HEK293T (cell line): ENCODE results near the gene KRTAP10-9.

Experiments used
- CTCF ChIA-PET: fragments of 350-600 bp; formaldehyde crosslinking; extraction: SDS; loops from one replicate; lab custom pipeline; 2021; ENCODE audit warnings: antibody characterized with exemption, inconsistent platforms; lab: Yijun Ruan, JAX
- POLR2A ChIA-PET: fragments of 350-600 bp; formaldehyde crosslinking; extraction: SDS; loops from one replicate; lab custom pipeline; 2020; ENCODE audit warnings: antibody characterized with exemption, inconsistent platforms; lab: Yijun Ruan, JAX
- DNase-seq: peaks from one replicate; pipeline ENCODE4 v3.0.0; 2012; ENCODE audit warnings: mixed read lengths; ENCODE audit errors: extremely low spot score
- ARNT ChIP-seq: fragments of 450-650 bp; IDR thresholded peaks from 2 replicates; pipeline ENCODE4 v1.6.1; 2017; ENCODE audit warnings: mild to moderate bottlenecking
- BHLHE40 ChIP-seq: fragments of 450-650 bp; IDR thresholded peaks from 2 replicates; pipeline ENCODE4 v1.6.1; 2016; ENCODE audit warnings: mild to moderate bottlenecking, moderate library complexity, borderline replicate concordance
- CTBP1 ChIP-seq: fragments of 450-650 bp; IDR thresholded peaks from 2 replicates; pipeline ENCODE4 v1.6.1; 2016; ENCODE audit warnings: borderline replicate concordance
- ELF4 ChIP-seq: fragments of 450-650 bp; IDR thresholded peaks from 2 replicates; pipeline ENCODE4 v1.6.1; 2017; ENCODE audit warnings: antibody characterized with exemption
- FOXA1 ChIP-seq: fragments of 450-650 bp; IDR thresholded peaks from 2 replicates; pipeline ENCODE4 v1.6.1; 2016; ENCODE audit warnings: mild to moderate bottlenecking
- FOXK2 ChIP-seq: fragments of 450-650 bp; IDR thresholded peaks from 2 replicates; pipeline ENCODE4 v1.6.1; 2016; ENCODE audit warnings: mild to moderate bottlenecking
- FOXM1 ChIP-seq: fragments of 450-650 bp; IDR thresholded peaks from 2 replicates; pipeline ENCODE4 v1.6.1; 2017; ENCODE audit warnings: mild to moderate bottlenecking, borderline replicate concordance
- HDGF ChIP-seq: fragments of 450-650 bp; IDR thresholded peaks from 2 replicates; pipeline ENCODE4 v1.6.1; 2017; ENCODE audit warnings: antibody characterized with exemption, borderline replicate concordance
- L3MBTL2 ChIP-seq: fragments of 450-650 bp; conservative IDR thresholded peaks from 2 replicates; pipeline ENCODE4 v1.6.1; 2016; ENCODE audit warnings: mild to moderate bottlenecking
- LEF1 ChIP-seq: fragments of 450-650 bp; IDR thresholded peaks from 2 replicates; pipeline ENCODE4 v1.6.1; 2017; ENCODE audit warnings: mild to moderate bottlenecking, borderline replicate concordance
- NFRKB ChIP-seq: fragments of 450-650 bp; IDR thresholded peaks from 2 replicates; pipeline ENCODE4 v1.6.1; 2016; ENCODE audit warnings: mild to moderate bottlenecking, moderate library complexity
- PKNOX1 ChIP-seq: fragments of 450-650 bp; IDR thresholded peaks from 2 replicates; pipeline ENCODE4 v1.6.1; 2016
- SP1 ChIP-seq: fragments of 450-650 bp; IDR thresholded peaks from 2 replicates; pipeline ENCODE4 v1.6.1; 2017
- SUZ12 ChIP-seq: fragments of 450-650 bp; IDR thresholded peaks from 2 replicates; pipeline ENCODE4 v1.6.1; 2016; ENCODE audit warnings: mild to moderate bottlenecking
- TARDBP ChIP-seq: fragments of 450-650 bp; IDR thresholded peaks from 2 replicates; pipeline ENCODE4 v1.6.1; 2016
- ZNF384 ChIP-seq: fragments of 450-650 bp; IDR thresholded peaks from 2 replicates; pipeline ENCODE4 v1.6.1; 2016

Gene KRTAP10-9

GRCh38 chr21:44650265-44650972 lies 23.5 kb downstream of the KRTAP10-9 start:
- TF ChIP-seq HDGF, result no peak
- TF ChIP-seq FOXA1, result no peak
- no peak for TF ChIP-seq FOXK2
- no peak for TF ChIP-seq FOXM1
- no peak for TF ChIP-seq CTBP1
- TF ChIP-seq ARNT, result no peak
- TF ChIP-seq BHLHE40, result no peak
- TF ChIP-seq ELF4, result no peak
- TF ChIP-seq ZNF384, result no peak
- TF ChIP-seq PKNOX1, result no peak
- TF ChIP-seq LEF1, result no peak
- TF ChIP-seq TARDBP, result no peak
- no peak for TF ChIP-seq NFRKB
- no peak for TF ChIP-seq SP1
- TF ChIP-seq SUZ12, result no peak
- no peak for TF ChIP-seq L3MBTL2
- ChIA-PET POLR2A (no interaction called here), CTCF (no interaction called here)
- DNase-seq, result no peak

DNA sequence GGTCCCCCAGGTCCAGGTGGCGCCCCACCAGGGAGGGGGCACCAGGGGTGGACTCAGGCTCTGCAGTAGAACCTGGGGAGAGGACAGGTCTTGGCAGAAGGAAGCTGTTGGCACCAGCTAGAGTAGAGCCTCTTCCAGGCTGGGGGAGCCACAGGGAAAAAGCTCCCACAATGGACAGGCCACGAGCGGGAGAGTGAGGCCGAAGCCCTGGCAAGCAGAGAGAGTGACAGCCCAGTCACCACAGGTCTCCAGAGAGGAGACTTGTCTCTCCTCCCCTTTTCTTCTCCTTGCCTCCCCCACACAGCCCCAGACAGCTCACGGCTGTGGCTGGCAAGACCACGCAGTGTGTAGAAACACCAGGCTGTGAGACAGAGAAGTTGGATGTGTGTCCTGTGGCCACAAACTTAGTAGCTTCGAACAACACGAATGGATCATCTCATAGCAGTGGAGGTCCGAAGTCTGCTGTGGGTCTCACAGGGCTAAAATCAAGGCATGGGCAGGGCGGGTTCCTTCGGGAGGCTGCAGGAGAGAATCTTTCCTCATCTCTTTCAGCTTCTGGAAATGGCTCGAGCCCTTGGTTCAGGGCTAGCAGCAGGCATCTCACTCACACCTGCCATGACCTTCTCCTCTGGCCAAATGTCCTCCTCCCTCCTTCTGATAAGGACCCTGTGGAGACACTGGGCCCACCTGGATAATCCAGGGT lies 24.2 kb downstream of the KRTAP10-9 start:
- TF ChIP-seq SP1 (no peak), ARNT (no peak), HDGF (no peak), NFRKB (no peak), FOXM1 (no peak), FOXK2 (no peak), PKNOX1 (no peak)
- DNase-seq, result no peak
- CTCF ChIA-PET, result no interaction called here
- POLR2A ChIA-PET, result no interaction called here

GRCh38 chr21:44653123-44653522 lies 26.2 kb downstream of the KRTAP10-9 start:
- TF ChIP-seq ZNF384, result no peak
- peak; percentile 47 for TF ChIP-seq L3MBTL2
- ChIA-PET POLR2A (no interaction called here), CTCF (no interaction called here)
- DNase-seq, result no peak

- DNase-seq, result no peak
- POLR2A ChIA-PET, result no interaction called here
- TF ChIP-seq SP1 (no peak), FOXM1 (no peak), TARDBP (no peak), ARNT (no peak), HDGF (no peak), NFRKB (no peak), LEF1 (no peak), FOXK2 (no peak)
- CTCF ChIA-PET, result no interaction called here
Observed at GRCh38 chr21:44653656-44654575, 27.0 kb downstream of the KRTAP10-9 start.

DNA sequence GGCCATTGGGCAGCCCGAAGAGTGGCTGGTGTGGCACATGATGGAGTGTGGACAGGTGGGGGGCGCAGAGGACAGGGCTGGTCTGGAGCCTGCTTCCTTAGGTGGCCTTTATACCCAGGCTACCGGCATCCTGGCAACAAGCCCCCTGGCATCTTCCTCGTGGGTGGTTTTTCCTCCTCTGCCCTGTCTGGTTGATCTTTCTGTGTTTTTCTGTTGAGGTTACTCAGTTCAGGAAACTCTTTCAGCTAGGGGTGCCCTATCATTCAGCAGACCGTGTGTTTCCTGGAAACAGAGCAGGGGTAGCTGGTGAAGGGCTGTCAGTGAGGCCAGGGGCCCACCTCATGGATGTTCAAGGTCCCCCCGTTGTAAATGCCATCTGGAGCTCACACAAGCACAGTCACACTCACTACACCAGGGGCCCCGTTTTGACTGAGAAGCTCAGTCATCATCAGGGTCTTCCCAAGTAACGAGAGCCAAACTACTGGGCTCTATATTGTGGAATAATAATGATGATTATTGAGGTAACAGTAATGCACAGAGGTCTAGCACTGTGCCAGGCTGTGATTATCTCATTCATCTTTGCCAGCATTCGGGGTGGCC lies 27.8 kb downstream of the KRTAP10-9 start, which contains the start of gene KRTAP12-4:
TSS of gene KRTAP12-4 (minus strand) at position 84 of the 600 bp plus-strand sequence. CDS start at position 39, 45 bp downstream.
- no peak for DNase-seq
- ChIA-PET CTCF (no interaction called here), POLR2A (no interaction called here)
- TF ChIP-seq FOXA1 (no peak), TARDBP (no peak), LEF1 (no peak), NFRKB (no peak), FOXK2 (no peak), BHLHE40 (no peak), HDGF (no peak), SP1 (no peak), ARNT (no peak)

DNA sequence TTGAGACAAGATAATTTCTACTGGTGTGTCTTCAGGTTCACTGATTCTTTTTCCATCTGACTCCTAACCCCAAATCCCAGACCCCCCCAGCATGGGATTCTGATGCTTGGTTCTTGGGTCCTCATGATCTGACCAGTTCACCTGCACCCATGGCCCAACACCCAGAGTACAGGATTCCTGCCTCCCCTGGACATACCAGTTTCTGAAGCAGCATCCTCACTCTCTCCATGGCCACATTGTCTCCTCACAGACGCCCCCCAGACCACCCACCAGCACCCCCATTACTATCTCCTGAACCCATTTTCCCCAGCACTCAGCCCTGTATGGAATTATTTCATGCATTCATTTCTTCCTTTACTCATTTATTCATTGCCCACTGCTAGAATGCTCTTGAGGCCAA lies 30.0 kb downstream of the KRTAP10-9 start:
- TF ChIP-seq FOXM1, result no peak
- no peak for TF ChIP-seq ELF4
- no peak for TF ChIP-seq L3MBTL2
- TF ChIP-seq SUZ12, result no peak
- no peak for TF ChIP-seq FOXK2
- TF ChIP-seq SP1, result no peak
- TF ChIP-seq FOXA1, result no peak
- no peak for TF ChIP-seq BHLHE40
- no peak for TF ChIP-seq NFRKB
- TF ChIP-seq ARNT, result no peak
- TF ChIP-seq CTBP1, result no peak
- no peak for TF ChIP-seq LEF1
- no peak for TF ChIP-seq PKNOX1
- TF ChIP-seq ZNF384, result no peak
- TF ChIP-seq HDGF, result no peak
- no peak for TF ChIP-seq TARDBP
- ChIA-PET CTCF (no interaction called here), POLR2A (no interaction called here)
- DNase-seq, result no peak
